ENCODE measurements around the gene LMAN2.

LMAN2 gene, protein sequence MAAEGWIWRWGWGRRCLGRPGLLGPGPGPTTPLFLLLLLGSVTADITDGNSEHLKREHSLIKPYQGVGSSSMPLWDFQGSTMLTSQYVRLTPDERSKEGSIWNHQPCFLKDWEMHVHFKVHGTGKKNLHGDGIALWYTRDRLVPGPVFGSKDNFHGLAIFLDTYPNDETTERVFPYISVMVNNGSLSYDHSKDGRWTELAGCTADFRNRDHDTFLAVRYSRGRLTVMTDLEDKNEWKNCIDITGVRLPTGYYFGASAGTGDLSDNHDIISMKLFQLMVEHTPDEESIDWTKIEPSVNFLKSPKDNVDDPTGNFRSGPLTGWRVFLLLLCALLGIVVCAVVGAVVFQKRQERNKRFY

DNA sequence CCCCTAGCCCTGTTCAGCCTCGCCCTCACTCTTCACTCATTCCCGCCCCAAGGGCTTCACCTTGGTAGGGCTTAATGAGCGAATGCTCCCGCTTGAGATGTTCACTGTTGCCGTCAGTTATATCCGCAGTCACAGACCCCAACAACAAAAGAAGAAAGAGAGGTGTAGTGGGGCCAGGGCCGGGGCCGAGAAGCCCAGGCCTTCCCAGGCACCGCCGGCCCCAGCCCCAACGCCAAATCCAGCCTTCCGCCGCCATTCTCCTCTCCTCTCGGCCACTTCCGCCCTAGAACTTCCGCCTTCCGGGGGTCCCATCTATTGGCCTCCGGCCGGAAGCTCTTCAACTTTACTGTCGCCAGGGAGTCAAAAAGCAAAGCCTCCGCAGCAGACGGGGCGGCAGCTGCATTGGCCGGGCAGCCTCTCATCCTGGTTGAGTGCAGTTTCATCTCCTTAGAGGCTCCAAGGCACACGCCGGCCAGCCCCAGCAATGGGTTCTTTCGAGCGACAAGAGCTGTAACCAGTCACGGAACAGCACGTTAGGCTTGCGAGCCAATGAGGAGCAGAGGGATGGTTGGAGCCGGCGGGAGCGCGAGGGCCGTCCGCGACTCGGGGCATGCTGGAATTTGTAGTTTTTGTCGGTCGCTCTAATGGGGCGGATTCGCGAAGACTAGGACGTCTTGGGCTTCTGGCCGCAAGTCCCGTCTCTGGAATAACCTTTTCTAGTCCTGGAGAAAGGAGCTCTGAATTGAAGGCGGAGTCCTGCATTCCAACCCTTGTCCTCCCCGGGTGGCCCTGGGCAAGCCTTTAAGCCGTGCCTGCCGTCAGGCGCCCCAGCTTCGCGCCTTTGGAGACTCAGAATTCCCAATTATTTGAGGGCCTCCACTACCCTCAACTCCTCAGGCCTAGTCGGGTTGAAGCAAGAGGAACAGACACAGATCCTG is at the start of gene LMAN2:
TSS of gene LMAN2 (minus strand) at position 277 of the 938 bp plus-strand sequence. CDS start at position 256, 21 bp downstream.
- TF ChIP-seq, protein P1, sequence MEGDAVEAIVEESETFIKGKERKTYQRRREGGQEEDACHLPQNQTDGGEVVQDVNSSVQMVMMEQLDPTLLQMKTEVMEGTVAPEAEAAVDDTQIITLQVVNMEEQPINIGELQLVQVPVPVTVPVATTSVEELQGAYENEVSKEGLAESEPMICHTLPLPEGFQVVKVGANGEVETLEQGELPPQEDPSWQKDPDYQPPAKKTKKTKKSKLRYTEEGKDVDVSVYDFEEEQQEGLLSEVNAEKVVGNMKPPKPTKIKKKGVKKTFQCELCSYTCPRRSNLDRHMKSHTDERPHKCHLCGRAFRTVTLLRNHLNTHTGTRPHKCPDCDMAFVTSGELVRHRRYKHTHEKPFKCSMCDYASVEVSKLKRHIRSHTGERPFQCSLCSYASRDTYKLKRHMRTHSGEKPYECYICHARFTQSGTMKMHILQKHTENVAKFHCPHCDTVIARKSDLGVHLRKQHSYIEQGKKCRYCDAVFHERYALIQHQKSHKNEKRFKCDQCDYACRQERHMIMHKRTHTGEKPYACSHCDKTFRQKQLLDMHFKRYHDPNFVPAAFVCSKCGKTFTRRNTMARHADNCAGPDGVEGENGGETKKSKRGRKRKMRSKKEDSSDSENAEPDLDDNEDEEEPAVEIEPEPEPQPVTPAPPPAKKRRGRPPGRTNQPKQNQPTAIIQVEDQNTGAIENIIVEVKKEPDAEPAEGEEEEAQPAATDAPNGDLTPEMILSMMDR (IDR thresholded peaks at IDR 0.05; ENCODE audit: borderline replicate concordance, insufficient read depth, low read depth, low read length): no peak
- H3K4me3 ChIP-seq (ENCODE audit: low read depth, low read length): peak within 1 kb of the TSS; percentile 99

DNA sequence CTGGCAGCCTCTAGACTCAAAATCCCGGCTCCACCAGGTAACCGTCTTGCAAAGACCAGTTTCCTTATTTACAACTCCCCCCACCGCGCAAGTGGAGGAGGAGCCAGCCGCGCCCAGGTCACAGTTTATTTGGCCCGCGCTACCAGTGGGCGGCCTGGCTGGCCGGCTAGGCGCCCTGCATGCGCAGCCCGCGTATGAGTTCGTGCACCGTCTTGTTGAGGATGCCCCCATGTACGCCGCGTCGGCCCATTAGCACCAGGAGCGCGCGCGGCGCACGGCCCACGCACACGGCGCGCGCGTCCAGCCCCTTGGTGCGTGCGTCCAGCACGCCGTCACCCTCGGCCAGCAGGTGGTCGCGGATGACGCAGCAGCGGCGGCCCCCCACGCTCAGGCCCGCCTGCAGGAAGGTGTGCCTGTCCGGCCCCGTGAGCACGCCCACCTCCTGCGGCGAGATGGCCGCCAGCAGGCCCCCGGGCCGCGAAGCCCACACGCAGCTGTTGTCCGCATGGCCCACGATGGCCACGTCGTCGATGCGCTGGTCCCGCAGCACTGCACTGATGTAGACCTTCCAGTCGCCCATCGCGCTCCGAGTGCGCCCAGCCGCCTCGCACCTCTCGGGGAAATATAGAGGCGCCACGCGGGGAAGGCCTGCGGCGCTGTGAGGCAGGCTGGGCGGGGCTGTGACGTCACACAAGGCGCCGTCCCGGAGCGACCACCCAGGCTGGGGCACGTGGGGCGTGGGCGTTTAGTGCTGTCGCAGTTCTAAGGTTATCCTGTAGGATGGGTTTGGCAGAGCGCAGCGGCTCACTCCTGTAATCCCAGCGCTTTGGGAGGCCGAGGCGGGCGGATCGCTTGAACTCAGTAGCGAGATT is 48.8 kb upstream of the LMAN2 start, which contains the start of gene PFN3:
TSS of gene PFN3 (minus strand) at position 665 of the 872 bp plus-strand sequence. CDS start at position 580, 85 bp downstream.
- no peak within 1 kb of the TSS for H3K4me3 ChIP-seq (ENCODE audit: low read depth, low read length)
- TF ChIP-seq, protein P1 (IDR thresholded peaks at IDR 0.05; ENCODE audit: borderline replicate concordance, insufficient read depth, low read depth, low read length): no peak

DNA sequence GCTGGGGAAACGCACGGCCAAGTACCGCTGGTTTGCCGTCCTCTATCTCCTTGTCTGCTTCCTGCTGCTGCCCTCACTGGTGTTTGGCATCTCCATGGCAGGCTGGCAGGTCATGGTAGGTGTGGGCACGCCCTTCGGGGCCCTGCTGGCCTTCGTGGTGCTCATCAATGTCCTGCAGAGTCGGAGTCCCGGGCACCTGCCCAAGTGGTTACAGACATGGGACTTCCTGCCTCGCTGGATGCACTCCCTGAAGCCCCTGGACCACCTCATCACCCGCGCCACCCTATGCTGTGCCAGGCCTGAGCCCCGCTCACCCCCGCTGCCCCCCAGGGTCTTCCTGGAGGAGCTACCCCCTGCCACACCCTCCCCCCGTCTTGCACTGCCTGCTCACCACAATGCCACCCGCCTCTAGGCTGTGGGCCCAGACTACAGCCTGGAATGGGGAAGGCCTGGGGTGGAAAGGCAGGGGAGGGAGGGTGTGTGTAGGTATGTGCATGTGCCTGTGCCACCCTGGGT is 46.5 kb upstream of the LMAN2 start:
- H3K4me3 ChIP-seq (ENCODE audit: low read depth, low read length): no peak overlapping the region
- TF ChIP-seq, protein P1 (IDR thresholded peaks at IDR 0.05; ENCODE audit: borderline replicate concordance, insufficient read depth, low read depth, low read length): no peak

DNA sequence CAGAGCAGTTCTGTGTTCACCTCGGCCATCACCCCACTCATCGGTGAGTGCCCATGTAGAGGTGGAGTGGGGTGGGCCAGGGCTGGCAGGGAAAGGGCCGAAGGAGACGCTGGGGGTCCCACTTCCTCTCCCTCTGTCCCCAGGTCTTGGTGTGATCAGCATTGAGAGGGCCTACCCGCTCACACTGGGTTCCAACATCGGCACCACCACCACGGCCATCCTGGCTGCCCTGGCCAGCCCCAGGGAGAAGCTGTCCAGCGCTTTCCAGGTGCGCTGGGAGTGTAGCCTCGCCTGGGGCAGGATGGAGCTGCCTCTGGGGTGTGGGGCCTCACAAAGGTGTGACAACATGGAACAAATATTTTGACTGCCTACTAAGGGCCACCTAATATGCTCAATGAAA is 45.3 kb upstream of the LMAN2 start:
- H3K4me3 ChIP-seq (ENCODE audit: low read depth, low read length): no peak overlapping the region
- TF ChIP-seq, protein P1 (IDR thresholded peaks at IDR 0.05; ENCODE audit: borderline replicate concordance, insufficient read depth, low read depth, low read length): no peak

DNA sequence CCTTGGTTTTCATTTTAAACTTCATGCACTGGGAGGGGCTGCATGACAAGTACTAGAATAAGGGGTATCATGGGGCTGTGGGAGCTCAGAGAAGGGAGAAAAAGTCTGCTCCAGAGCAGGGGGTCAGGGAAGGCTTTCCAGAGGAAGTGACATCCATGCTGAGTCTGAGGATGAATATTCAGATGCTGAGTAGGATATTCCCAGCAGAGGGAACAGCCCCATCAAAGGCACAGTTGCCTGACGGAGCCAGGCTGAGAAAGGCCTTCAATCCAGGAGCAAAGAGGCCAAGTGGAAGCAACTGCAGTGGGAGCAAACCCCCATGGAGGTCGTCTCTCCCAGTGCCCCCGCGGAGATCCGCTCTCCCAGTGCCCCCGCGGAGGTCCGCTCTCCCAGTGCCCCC is 44.6 kb upstream of the LMAN2 start:
- H3K4me3 ChIP-seq (ENCODE audit: low read depth, low read length): no peak overlapping the region
- TF ChIP-seq, protein P1 (IDR thresholded peaks at IDR 0.05; ENCODE audit: borderline replicate concordance, insufficient read depth, low read depth, low read length): no peak

DNA sequence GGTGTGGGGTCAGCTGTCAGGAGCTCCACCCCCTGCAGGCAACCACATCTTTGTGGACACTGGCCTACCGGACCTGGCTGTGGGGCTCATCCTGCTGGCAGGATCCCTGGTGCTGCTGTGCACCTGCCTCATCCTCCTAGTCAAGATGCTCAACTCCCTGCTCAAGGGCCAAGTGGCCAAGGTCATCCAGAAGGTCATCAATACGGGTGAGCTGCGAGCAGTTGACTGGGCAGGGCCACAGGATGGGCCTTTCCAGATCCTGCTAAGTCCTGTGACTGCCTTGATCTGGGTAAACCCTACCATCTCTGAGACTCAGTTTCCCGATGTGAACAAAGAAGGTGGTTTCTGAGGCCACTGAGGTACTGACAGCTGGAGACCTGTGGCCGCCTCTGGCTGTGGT is 42.5 kb upstream of the LMAN2 start:
- no peak overlapping the region for H3K4me3 ChIP-seq (ENCODE audit: low read depth, low read length)
- TF ChIP-seq, protein P1 (IDR thresholded peaks at IDR 0.05; ENCODE audit: borderline replicate concordance, insufficient read depth, low read depth, low read length): no peak

All from GM12875 (cell line).